Testis (tissue), 3 donors: ENCODE measurements around the gene PEA15. TPM values are rescaled to one million over a fixed set of nuclear protein-coding genes. Genes with fewer than 3 reads are reported as not detected.

ENCODE experiments used
- DNase-seq: peaks from one replicate; pipeline ENCODE4 v3.0.0-alpha.2; 2019
- H3K27ac ChIP-seq, 2 donors: fragments of 200-600 bp; sonication (generic); one replicate each; pipeline ENCODE4 v1.5.1; 2019
- H3K27me3 ChIP-seq: fragments of 200-600 bp; sonication (generic); one replicate; pipeline ENCODE4 v1.5.1; 2019
- H3K36me3 ChIP-seq: fragments of 200-600 bp; sonication (generic); one replicate; pipeline ENCODE4 v1.5.1; 2017; ENCODE audit warnings: low read depth; ENCODE audit errors: missing control alignments
- H3K4me1 ChIP-seq: fragments of 200-600 bp; sonication (generic); one replicate; pipeline ENCODE4 v1.5.1; 2019
- H3K4me3 ChIP-seq, 2 donors: fragments of 200-600 bp; sonication (generic); one replicate each; pipeline ENCODE4 v1.5.1; 2017 to 2019
- H3K9me3 ChIP-seq: fragments of 200-600 bp; sonication (generic); one replicate; pipeline ENCODE4 v1.5.1; 2017
- POLR2A ChIP-seq: fragments of 450-650 bp; IDR thresholded peaks from one replicate; pipeline ENCODE4 v1.6.1; 2017; ENCODE audit warnings: antibody characterized with exemption, mild to moderate bottlenecking, moderate library complexity
- WGBS, 2 donors: methylation state at CpG; one replicate each; pipeline ENCODE4 v1.1.5; 2018; 5-methylcytosine and 5-hydroxymethylcytosine counted together
- intact Hi-C: fragments of 100-400 bp; cut with DNase I; formaldehyde crosslinking; loops from one replicate; pipeline ENCODE4 v1.15.1; 2023; ENCODE audit warnings: low total_unique reads
- polyA plus RNA-seq: library from polyadenylated mRNA; stranded (reverse); fragments of 350-450 nt; fragmentation: Illumina TruSeq; extraction: RNeasy Lipid Tissue Mini Kit (QIAGEN cat#74804); gene quantifications from one replicate; pipeline ENCODE4 v1.2.3, GENCODE V29; 2014; ENCODE audit warnings: low read depth, low replicate concordance; ENCODE audit not compliant: insufficient read depth
- total RNA-seq, 2 donors: library from RNA; depleted of rRNA; stranded (reverse); fragments of >200 nt; gene quantifications; one replicate each; pipeline ENCODE4 v1.2.3, GENCODE V29; 2016
- TF ChIP-seq, protein P1 (sequence below), 3 experiments: fragments of 450-650 bp in 2 of 3; fragments of 200-600 bp in 1 of 3; sonication (generic) in 1 of 3; IDR thresholded peaks; one replicate each; pipeline ENCODE4 v1.5.1; 2016 to 2019; ENCODE audit warnings: antibody characterized with exemption in 3 of 3, mild to moderate bottlenecking in 2 of 3, moderate library complexity in 1 of 3

PEA15 gene
- total and polyA plus RNA-seq, 3 donors from 2014 or later, result 168 to 421 (median 229) TPM

DNA sequence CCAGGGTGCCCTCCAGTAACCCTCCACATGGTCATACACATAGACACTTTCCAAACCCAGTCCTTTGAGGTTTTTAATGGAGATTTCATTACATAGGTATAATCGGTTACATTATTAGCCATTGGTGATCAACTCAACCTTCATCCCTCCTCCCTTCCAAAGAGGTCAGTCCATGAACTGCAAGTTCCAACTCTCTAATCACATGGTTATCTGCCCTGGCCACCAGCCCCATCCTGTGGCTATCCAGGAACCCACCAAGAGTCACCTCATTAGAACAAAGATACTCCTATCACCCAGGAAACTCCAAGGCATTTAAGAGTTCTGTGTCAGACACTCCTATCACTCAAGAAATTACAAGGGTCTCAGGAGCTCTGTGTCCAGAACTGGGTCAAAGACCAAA is 41.6 kb upstream of the PEA15 start:
- intact Hi-C loops, result no loop called here
- DNase-seq, result no peak

GRCh38 chr1:160164121-160164520 is 41.1 kb upstream of the PEA15 start:
- no peak for DNase-seq
- TF ChIP-seq, protein P1, sequence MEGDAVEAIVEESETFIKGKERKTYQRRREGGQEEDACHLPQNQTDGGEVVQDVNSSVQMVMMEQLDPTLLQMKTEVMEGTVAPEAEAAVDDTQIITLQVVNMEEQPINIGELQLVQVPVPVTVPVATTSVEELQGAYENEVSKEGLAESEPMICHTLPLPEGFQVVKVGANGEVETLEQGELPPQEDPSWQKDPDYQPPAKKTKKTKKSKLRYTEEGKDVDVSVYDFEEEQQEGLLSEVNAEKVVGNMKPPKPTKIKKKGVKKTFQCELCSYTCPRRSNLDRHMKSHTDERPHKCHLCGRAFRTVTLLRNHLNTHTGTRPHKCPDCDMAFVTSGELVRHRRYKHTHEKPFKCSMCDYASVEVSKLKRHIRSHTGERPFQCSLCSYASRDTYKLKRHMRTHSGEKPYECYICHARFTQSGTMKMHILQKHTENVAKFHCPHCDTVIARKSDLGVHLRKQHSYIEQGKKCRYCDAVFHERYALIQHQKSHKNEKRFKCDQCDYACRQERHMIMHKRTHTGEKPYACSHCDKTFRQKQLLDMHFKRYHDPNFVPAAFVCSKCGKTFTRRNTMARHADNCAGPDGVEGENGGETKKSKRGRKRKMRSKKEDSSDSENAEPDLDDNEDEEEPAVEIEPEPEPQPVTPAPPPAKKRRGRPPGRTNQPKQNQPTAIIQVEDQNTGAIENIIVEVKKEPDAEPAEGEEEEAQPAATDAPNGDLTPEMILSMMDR (IDR thresholded peaks at IDR 0.05), result no peak
- TF ChIP-seq POLR2A, result no peak
- H3K9me3 ChIP-seq, result no peaks in the 10 kb centered on the region
- peaks cover 5% of the 10 kb centered on the region for H3K4me1 ChIP-seq
- H3K27me3 ChIP-seq, result no peaks in the 10 kb centered on the region
- no peak overlapping the region for H3K27ac ChIP-seq
- no peak overlapping the region for H3K4me3 ChIP-seq
- intact Hi-C loops, result no loop called here
- WGBS, 2 donors, result 89 to 90% methylated on average over 10 of the region's 10 CpGs
- H3K36me3 ChIP-seq, result no peaks in the 10 kb centered on the region

More for the DNA sequence above, 41.6 kb upstream of the PEA15 start:
- TF ChIP-seq POLR2A, result no peak
- TF ChIP-seq, protein P1 (IDR thresholded peaks at IDR 0.05), result no peak
- Histone ChIP-seq H3K9me3 (no peaks in the 10 kb centered on the region), H3K4me1 (peaks cover 5% of the 10 kb centered on the region), H3K27ac (no peak overlapping the region), H3K27me3 (no peaks in the 10 kb centered on the region), H3K36me3 (no peaks in the 10 kb centered on the region), H3K4me3 (no peak overlapping the region)
- WGBS, 2 donors, result 81 to 93% methylated on average over 1 of the region's 1 CpG

DNA sequence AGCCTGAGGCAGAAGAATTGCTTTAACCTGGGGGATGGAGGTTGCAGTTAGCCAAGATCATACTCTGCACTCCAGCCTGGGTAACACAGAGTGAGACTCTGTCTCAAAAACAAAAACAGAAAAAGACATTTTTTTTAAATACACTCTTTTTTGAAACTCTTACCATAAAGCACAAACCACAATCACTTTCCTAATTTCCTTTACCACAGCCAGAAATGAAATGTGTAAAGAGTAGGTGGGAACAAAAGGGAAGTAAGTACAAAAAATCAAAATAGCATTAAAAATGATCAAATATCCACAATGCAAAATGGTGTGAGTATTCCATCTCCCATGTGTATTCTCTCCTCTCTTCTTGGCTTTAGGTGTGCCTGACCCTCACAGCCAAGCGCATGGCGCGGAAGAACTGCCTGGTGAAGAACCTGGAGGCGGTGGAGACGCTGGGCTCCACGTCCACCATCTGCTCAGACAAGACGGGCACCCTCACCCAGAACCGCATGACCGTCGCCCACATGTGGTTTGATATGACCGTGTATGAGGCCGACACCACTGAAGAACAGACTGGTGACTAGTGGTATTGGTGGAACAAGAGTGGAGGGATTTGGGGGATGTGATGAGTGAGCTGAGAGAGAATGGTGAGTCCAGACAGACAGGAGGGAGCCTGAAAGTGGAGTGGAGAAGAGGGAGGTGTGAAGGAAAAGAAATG is 38.9 kb upstream of the PEA15 start:
- WGBS, 2 donors, result 84 to 87% methylated on average over 12 of the region's 12 CpGs
- Histone ChIP-seq H3K36me3 (no peaks in the 10 kb centered on the region), H3K27ac (no peak overlapping the region), H3K9me3 (no peaks in the 10 kb centered on the region), H3K4me3 (no peak overlapping the region), H3K27me3 (no peaks in the 10 kb centered on the region), H3K4me1 (no peaks in the 10 kb centered on the region)
- DNase-seq, result no peak
- intact Hi-C loops, result no loop called here
- no peak for TF ChIP-seq POLR2A
- TF ChIP-seq, protein P1 (IDR thresholded peaks at IDR 0.05), result no peak

DNA sequence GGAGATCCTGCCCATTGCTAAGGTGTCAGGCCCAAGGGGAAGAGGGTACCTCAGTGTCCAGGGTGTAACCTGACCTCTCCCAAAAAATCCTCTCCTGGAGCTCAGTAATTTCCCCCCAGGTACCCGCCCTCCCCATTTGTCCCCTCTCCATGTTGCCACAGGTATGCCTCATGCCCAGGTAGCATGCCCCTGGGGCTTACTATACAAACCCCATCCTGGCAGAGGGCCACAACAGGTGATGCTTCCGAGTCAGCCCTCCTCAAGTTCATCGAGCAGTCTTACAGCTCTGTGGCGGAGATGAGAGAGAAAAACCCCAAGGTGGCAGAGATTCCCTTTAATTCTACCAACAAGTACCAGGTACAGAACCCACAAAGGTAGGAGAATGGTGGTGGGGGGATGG is 38.1 kb upstream of the PEA15 start:
- WGBS, 2 donors, result 92 to 94% methylated on average over 4 of the region's 4 CpGs
- intact Hi-C loops, result no loop called here
- H3K9me3 ChIP-seq, result no peaks in the 10 kb centered on the region
- TF ChIP-seq POLR2A, result no peak
- TF ChIP-seq, protein P1 (IDR thresholded peaks at IDR 0.05), result no peak
- H3K36me3 ChIP-seq, result no peaks in the 10 kb centered on the region
- no peaks in the 10 kb centered on the region for H3K4me1 ChIP-seq
- H3K27me3 ChIP-seq, result no peaks in the 10 kb centered on the region
- no peak overlapping the region for H3K4me3 ChIP-seq
- no peak for DNase-seq
- no peak overlapping the region for H3K27ac ChIP-seq

GRCh38 chr1:160167580-160167979 is 37.6 kb upstream of the PEA15 start:
- Histone ChIP-seq H3K9me3 (no peaks in the 10 kb centered on the region), H3K27ac (no peak overlapping the region), H3K27me3 (no peaks in the 10 kb centered on the region), H3K4me1 (no peaks in the 10 kb centered on the region), H3K36me3 (no peaks in the 10 kb centered on the region), H3K4me3 (no peak overlapping the region)
- intact Hi-C loops, result no loop called here
- DNase-seq, result no peak
- TF ChIP-seq POLR2A, result no peak
- TF ChIP-seq, protein P1 (IDR thresholded peaks at IDR 0.05), result no peak
- whole genome bisulfite sequencing, 2 donors, result 91 to 94% methylated on average over 6 of the region's 6 CpGs
